PC-3 (cell line): Measurements from ENCODE around the gene TOM1L2. TPM values are rescaled to one million over a fixed set of nuclear protein-coding genes. Genes with fewer than 3 reads are reported as not detected.

Experiments used
- ATAC-seq: fragments of 200-7000 bp; cut with Tn5 transposase; 2 replicates; pipeline ENCODE4 v1.9.1; 2020; ENCODE audit warnings: mild to moderate bottlenecking, moderate library complexity
- BruUV-seq: library from RNA; stranded (reverse); fragments of 400-500 nt; replicated peaks from 2 replicates; lab custom pipeline; 2021; lab: Mats Ljungman, UMichigan
- CTCF ChIA-PET: fragments of 300-600 bp; sonication (Branson Sonifier 250); formaldehyde crosslinking; loops from one replicate; lab custom pipeline; 2022; ENCODE audit warnings: antibody characterized with exemption; lab: Charles Lee
- POLR2A ChIA-PET: fragments of 300-600 bp; sonication (Branson Sonifier 250); formaldehyde crosslinking; loops from one replicate; lab custom pipeline; 2022; ENCODE audit warnings: antibody characterized with exemption; ENCODE audit not compliant: unreplicated experiment; lab: Charles Lee
- DNase-seq: peaks from one replicate; pipeline ENCODE4 v3.0.0-alpha.2; 2015
- H2AFZ ChIP-seq: fragments of 300-600 bp; sonication (generic); 2 replicates; pipeline ENCODE4 v1.6.0; 2016; ENCODE audit warnings: antibody characterized with exemption, low read length
- H3F3A ChIP-seq: fragments of 300-600 bp; sonication (generic); one replicate; pipeline ENCODE4 v1.6.0; 2017; ENCODE audit warnings: antibody characterized with exemption, low read length, control low read depth, mild to moderate bottlenecking; ENCODE audit not compliant: unreplicated experiment
- H3K27ac ChIP-seq: fragments of 300-600 bp; sonication (generic); 2 replicates; pipeline ENCODE4 v1.5.1; 2016; ENCODE audit warnings: mild to moderate bottlenecking, low read length
- H3K27me3 ChIP-seq: fragments of 300-600 bp; sonication (generic); 2 replicates; pipeline ENCODE4 v1.6.1; 2016; ENCODE audit warnings: low read length, mixed read lengths
- H3K36me3 ChIP-seq: fragments of 300-600 bp; sonication (generic); 2 replicates; pipeline ENCODE4 v1.6.1; 2016; ENCODE audit warnings: low read depth, mixed run types, low read length, mixed read lengths
- H3K4me1 ChIP-seq: fragments of 300-600 bp; sonication (generic); 2 replicates; pipeline ENCODE4 v1.5.1; 2016; ENCODE audit warnings: low read length; ENCODE audit not compliant: insufficient read depth
- H3K4me2 ChIP-seq: fragments of 300-600 bp; sonication (generic); 2 replicates; pipeline ENCODE4 v1.6.0; 2016; ENCODE audit warnings: low read length
- H3K4me3 ChIP-seq: fragments of 300-600 bp; sonication (generic); 2 replicates; pipeline ENCODE4 v1.5.1; 2016; ENCODE audit warnings: mild to moderate bottlenecking, low read length, mixed read lengths
- H3K79me2 ChIP-seq: fragments of 300-600 bp; sonication (generic); 2 replicates; pipeline ENCODE4 v1.6.1; 2017; ENCODE audit warnings: low read length, mixed read lengths
- H3K9ac ChIP-seq: fragments of 300-600 bp; sonication (generic); 2 replicates; pipeline ENCODE4 v1.6.0; 2016; ENCODE audit warnings: mild to moderate bottlenecking, low read length
- H3K9me2 ChIP-seq: fragments of 300-600 bp; sonication (generic); replicated peaks from 2 replicates; pipeline ENCODE4 v1.6.1; 2016; ENCODE audit warnings: mixed run types, low read length, mixed read lengths
- H3K9me3 ChIP-seq: fragments of 300-600 bp; sonication (generic); 2 replicates; pipeline ENCODE4 v1.6.1; 2016; ENCODE audit warnings: low read length, mixed read lengths
- H4K20me1 ChIP-seq: fragments of 300-600 bp; sonication (generic); 2 replicates; pipeline ENCODE4 v1.6.1; 2016; ENCODE audit warnings: low read length, mixed read lengths
- EZH2 ChIP-seq: fragments of 300-600 bp; sonication (generic); IDR thresholded peaks from one replicate; pipeline ENCODE4 v1.6.1; 2017; ENCODE audit warnings: antibody characterized with exemption, mild to moderate bottlenecking, low read length; ENCODE audit not compliant: unreplicated experiment
- EZH2phosphoT487 ChIP-seq: fragments of 300-600 bp; sonication (generic); IDR thresholded peaks from 2 replicates; pipeline ENCODE4 v1.6.1; 2018; ENCODE audit warnings: mild to moderate bottlenecking, antibody characterized with exemption, low read length, borderline replicate concordance
- intact Hi-C: fragments of 100-400 bp; cut with micrococcal nuclease; formaldehyde crosslinking; loops from 2 replicates; pipeline ENCODE4 v1.9.0; 2023
- total RNA-seq: library from RNA; depleted of rRNA; stranded (reverse); fragments of >200 nt; gene quantifications from 2 replicates; pipeline ENCODE4 v1.2.3, GENCODE V29; 2014
- TF ChIP-seq, protein P1 (sequence below): fragments of 300-600 bp; sonication (generic); conservative IDR thresholded peaks from 2 replicates; pipeline ENCODE4 v1.5.1; 2017; ENCODE audit warnings: antibody characterized with exemption, low read depth, mild to moderate bottlenecking, low read length

Gene TOM1L2
- total RNA-seq, 1 experiment from 2014 or later, result 53.3 TPM

DNA sequence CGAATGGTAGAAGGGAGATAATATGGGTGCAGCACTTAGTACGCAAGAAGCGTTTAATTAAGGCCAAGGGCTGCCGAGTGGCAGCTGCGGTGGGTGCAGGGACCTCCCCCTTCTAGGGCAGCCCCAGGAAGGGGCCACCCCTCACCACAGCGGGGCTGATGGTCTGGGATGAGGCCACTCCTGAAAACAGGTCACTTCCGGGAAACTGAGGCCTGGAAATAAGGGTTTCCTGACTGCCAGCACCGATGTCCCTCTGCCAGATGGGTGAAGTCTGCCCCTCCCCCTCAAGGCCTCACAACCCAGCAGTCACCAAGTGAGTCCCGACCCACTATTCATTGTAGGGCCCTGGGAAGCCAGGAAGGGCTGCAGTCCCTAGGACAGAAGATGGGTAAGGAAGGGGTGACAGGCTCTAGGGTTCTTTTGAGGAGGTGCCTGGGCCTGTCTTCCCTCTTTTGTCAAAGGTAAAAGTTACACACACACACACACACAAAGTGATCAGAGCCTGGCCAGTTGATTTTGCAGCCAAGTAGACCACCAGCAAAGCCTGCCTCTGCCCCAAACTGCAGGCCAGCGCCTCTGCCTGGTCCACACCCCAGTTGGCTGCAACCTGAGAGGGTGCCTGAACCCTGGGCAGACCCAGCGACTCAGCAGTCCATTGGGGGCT is 147.9 kb downstream of the TOM1L2 start:
- no peak for TF ChIP-seq EZH2
- TF ChIP-seq EZH2phosphoT487, result no peak
- TF ChIP-seq, protein P1, sequence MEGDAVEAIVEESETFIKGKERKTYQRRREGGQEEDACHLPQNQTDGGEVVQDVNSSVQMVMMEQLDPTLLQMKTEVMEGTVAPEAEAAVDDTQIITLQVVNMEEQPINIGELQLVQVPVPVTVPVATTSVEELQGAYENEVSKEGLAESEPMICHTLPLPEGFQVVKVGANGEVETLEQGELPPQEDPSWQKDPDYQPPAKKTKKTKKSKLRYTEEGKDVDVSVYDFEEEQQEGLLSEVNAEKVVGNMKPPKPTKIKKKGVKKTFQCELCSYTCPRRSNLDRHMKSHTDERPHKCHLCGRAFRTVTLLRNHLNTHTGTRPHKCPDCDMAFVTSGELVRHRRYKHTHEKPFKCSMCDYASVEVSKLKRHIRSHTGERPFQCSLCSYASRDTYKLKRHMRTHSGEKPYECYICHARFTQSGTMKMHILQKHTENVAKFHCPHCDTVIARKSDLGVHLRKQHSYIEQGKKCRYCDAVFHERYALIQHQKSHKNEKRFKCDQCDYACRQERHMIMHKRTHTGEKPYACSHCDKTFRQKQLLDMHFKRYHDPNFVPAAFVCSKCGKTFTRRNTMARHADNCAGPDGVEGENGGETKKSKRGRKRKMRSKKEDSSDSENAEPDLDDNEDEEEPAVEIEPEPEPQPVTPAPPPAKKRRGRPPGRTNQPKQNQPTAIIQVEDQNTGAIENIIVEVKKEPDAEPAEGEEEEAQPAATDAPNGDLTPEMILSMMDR, result no peak
- CTCF ChIA-PET, result no interaction called here
- Histone ChIP-seq H3K79me2 (peaks cover 89% of the 10 kb centered on the region), H2AFZ (0 out of 2 replicates have a peak overlapping the region, but pooled peaks have one; percentile 32), H3K27ac (peak overlapping the region; percentile 85), H3K9me2 (no peaks in the 10 kb centered on the region), H3F3A (no peaks in the 10 kb centered on the region), H3K36me3 (peaks cover 8% of the 10 kb centered on the region), H3K9ac (peak overlapping the region; percentile 67), H3K4me1 (peaks cover 72% of the 10 kb centered on the region), H4K20me1 (peaks cover 32% of the 10 kb centered on the region; the same call in 1 of the 2 replicates), H3K4me3 (peak overlapping the region; percentile 39; the same call in 1 of the 2 replicates), H3K4me2 (peak overlapping the region; percentile 66), H3K9me3 (no peaks in the 10 kb centered on the region), H3K27me3 (no peaks in the 10 kb centered on the region)
- POLR2A ChIA-PET, result no interaction called here
- DNase-seq, result no peak
- 0 out of 2 replicates have a peak, but pooled peaks have one; percentile 4 for ATAC-seq
- intact Hi-C loops, result no loop called here
- TSS peak; percentile 99 for BruUV-seq

DNA sequence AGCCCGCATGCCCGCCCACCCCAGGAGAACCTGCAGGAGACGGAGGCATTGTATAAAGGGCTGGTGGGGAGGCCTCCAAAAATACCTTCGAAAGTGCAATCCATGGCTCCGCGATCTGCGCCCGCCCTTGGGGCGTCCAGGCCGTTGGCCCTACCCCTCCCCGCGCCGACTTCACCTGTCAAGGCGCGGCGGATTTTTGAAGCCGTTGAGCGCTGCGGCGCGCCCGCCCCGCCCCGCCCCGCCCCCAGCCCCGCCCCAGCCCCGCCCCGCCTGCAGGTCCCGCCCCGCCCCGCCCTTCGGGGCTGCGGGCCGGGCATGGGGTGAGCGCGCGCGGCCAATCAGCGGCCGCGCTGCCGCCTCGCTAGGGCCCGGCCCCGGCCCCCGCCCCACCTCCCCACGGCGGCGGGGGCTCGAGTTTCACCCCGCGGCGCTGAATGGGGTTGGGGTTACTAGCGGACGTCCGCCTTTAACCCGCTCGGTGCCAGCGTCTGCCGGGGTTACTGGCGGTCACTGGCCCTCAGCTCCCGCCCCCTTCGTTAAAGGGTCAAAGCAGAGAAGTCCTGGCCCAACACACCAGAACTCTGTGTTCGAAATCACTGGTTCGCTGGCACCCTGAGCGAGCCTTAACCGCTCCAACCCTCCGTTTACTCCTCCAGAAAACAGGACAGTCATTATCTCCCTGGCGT is 148.6 kb downstream of the TOM1L2 start:
- peak overlapping the region; percentile 89 for H3K4me2 ChIP-seq
- ChIA-PET CTCF (interaction anchor here (0.6 kb wide), 1 partner anchor 135 kb away, joined by 3 read pairs; no protein-coding TSS in a partner anchor), POLR2A (no interaction called here)
- BruUV-seq, result no TSS peak
- H3K79me2 ChIP-seq, result peaks cover 84% of the 10 kb centered on the region
- DNase-seq, result peak; percentile 96
- 0 out of 2 replicates have a peak overlapping the region, but pooled peaks have one; percentile 32 for H2AFZ ChIP-seq
- H3K9me3 ChIP-seq, result no peaks in the 10 kb centered on the region
- peaks cover 15% of the 10 kb centered on the region for H3K36me3 ChIP-seq
- intact Hi-C loops, result no loop called here
- H3K9ac ChIP-seq, result peak overlapping the region; percentile 67
- no peaks in the 10 kb centered on the region for H3F3A ChIP-seq
- TF ChIP-seq EZH2 (no peak), EZH2phosphoT487 (no peak)
- TF ChIP-seq, protein P1, result no peak
- peak overlapping the region; percentile 63 for H3K4me3 ChIP-seq
- H3K4me1 ChIP-seq, result peaks cover 79% of the 10 kb centered on the region
- no peaks in the 10 kb centered on the region for H3K27me3 ChIP-seq
- no peaks in the 10 kb centered on the region for H3K9me2 ChIP-seq
- ATAC-seq, result peak; percentile 78
- H3K27ac ChIP-seq, result peak overlapping the region; percentile 85
- H4K20me1 ChIP-seq, result peaks cover 34% of the 10 kb centered on the region; the same call in 1 of the 2 replicates
